Kidney (tissue), 14 donors: ENCODE data around the gene HRH1. TPM values are rescaled to one million over a fixed set of nuclear protein-coding genes. Genes with fewer than 3 reads are reported as not detected.

ENCODE experiments used
- DNase-seq, 5 donors: peaks; one replicate each; pipeline ENCODE4 v3.0.0-alpha.2; 2013 to 2020
- FAIRE-seq: peaks from 2 replicates; lab custom pipeline; 2012; peaks lifted over from hg19 to GRCh38; lab: Jason Lieb, UNC
- H3K27ac ChIP-seq, 2 donors: one replicate each; pipeline ENCODE4 v1.7.0; 2013; ENCODE audit warnings: low read depth in 2 of 2, low read length in 2 of 2, inconsistent platforms in 1 of 2
- H3K27me3 ChIP-seq: one replicate; pipeline ENCODE4 v1.7.1; 2013; ENCODE audit warnings: low read length, inconsistent platforms; ENCODE audit not compliant: control insufficient read depth, insufficient read depth
- H3K36me3 ChIP-seq, 3 donors: one replicate each; pipeline versions ENCODE4 v1.7.0 to v1.7.1; 2013; ENCODE audit warnings: low read length in 3 of 3, control low read depth in 1 of 3, inconsistent platforms in 1 of 3; ENCODE audit not compliant: insufficient read depth in 3 of 3, control insufficient read depth in 2 of 3
- H3K4me1 ChIP-seq, 3 donors: one replicate each; pipeline versions ENCODE4 v1.7.0 to v1.7.1; 2013; ENCODE audit warnings: low read length in 3 of 3, inconsistent platforms in 1 of 3, low read depth in 1 of 3; ENCODE audit not compliant: control insufficient read depth in 2 of 3, insufficient read depth in 2 of 3
- H3K4me3 ChIP-seq, 3 donors: one replicate each; pipeline versions ENCODE4 v1.7.0 to v1.8.1; 2013; ENCODE audit warnings: low read length in 3 of 3, control low read depth in 1 of 3, inconsistent platforms in 1 of 3
- H3K9ac ChIP-seq, 3 donors: one replicate each; pipeline versions ENCODE4 v1.7.0 to v1.7.1; 2013; ENCODE audit warnings: low read length in 3 of 3, control low read depth in 1 of 3, inconsistent platforms in 1 of 3
- H3K9me3 ChIP-seq, 3 donors: one replicate each; pipeline versions ENCODE4 v1.7.0 to v1.7.1; 2013; ENCODE audit warnings: low read length in 3 of 3, control low read depth in 1 of 3, inconsistent platforms in 1 of 3; ENCODE audit not compliant: control insufficient read depth in 2 of 3, insufficient read depth in 1 of 3
- CTCF ChIP-seq: IDR thresholded peaks from 3 replicates; pipeline ENCODE4 v1.5.1; 2012; ENCODE audit warnings: mild to moderate bottlenecking, moderate library complexity, borderline replicate concordance; ENCODE audit not compliant: insufficient read depth; ENCODE audit errors: extremely low read depth
- intact Hi-C: fragments of 100-400 bp; cut with DNase I; formaldehyde crosslinking; loops from one replicate; pipeline ENCODE4 v1.11.1; 2022
- polyA plus RNA-seq: library from polyadenylated mRNA; stranded (reverse); fragments of 350-450 nt; fragmentation: Illumina TruSeq; extraction: RNeasy Lipid Tissue Mini Kit (QIAGEN cat#74804); gene quantifications from one replicate; pipeline ENCODE4 v1.2.3, GENCODE V29; 2014; ENCODE audit warnings: low read depth, low replicate concordance; ENCODE audit not compliant: insufficient read depth
- total RNA-seq: library from RNA; stranded (reverse); fragmentation: NEBNext Ultra II Directional; extraction: Animal tissue kit (Norgen Biotek cat#: 25700); gene quantifications from one replicate; pipeline ENCODE4 v1.2.1, GENCODE V29; 2021
- donor health status: control.
- donor health status: control.
- donor health status: control.
- donor health status: control.
- donor health status: control.
- donor health status: DM: yes; HTN: yes; CAD: no.
- donor health status: Normal renal cell carcinoma (clear cell type).

The HRH1 gene
- total and polyA plus RNA-seq, 2 donors from 2014 or later: 1.9 to 32.3 TPM

GRCh38 chr3:11288786-11289637 lies 134.7 kb downstream of the HRH1 start:
- FAIRE-seq (no peak), DNase-seq (no peak)
- TF ChIP-seq CTCF: no peak
- H3K4me1 ChIP-seq: peaks cover 0 to 13% (median 0%) of the 10 kb centered on the region in 3 donors
- H3K27me3 ChIP-seq: no peaks in the 10 kb centered on the region
- H3K27ac ChIP-seq: peak overlapping the region; percentile 46 to 54
- no peaks in the 10 kb centered on the region for H3K36me3 ChIP-seq
- H3K4me3 ChIP-seq: no peak overlapping the region
- H3K9me3 ChIP-seq: no peaks in the 10 kb centered on the region
- intact Hi-C loops: no loop called here
- no peak overlapping the region for H3K9ac ChIP-seq

GRCh38 chr3:11289864-11290263 lies 135.6 kb downstream of the HRH1 start:
- Histone ChIP-seq H3K36me3 (no peaks in the 10 kb centered on the region), H3K27ac (peak overlapping the region; percentile 46 to 54), H3K9ac (no peak overlapping the region), H3K27me3 (no peaks in the 10 kb centered on the region), H3K4me1 (peaks cover 0 to 13% (median 0%) of the 10 kb centered on the region in 3 donors), H3K9me3 (no peaks in the 10 kb centered on the region), H3K4me3 (no peak overlapping the region)
- DNase-seq (no peak), FAIRE-seq (no peak)
- intact Hi-C loops: no loop called here
- TF ChIP-seq CTCF: no peak

- FAIRE-seq: no peak
- intact Hi-C loops: no loop called here
- Histone ChIP-seq H3K4me3 (no peak overlapping the region), H3K4me1 (peaks cover 0 to 13% (median 0%) of the 10 kb centered on the region in 3 donors), H3K27ac (no peak overlapping the region), H3K27me3 (no peaks in the 10 kb centered on the region), H3K9ac (no peak overlapping the region), H3K36me3 (no peaks in the 10 kb centered on the region), H3K9me3 (no peaks in the 10 kb centered on the region)
- DNase-seq: no peak
- TF ChIP-seq CTCF: no peak
Observed at GRCh38 chr3:11290743-11291680, 136.7 kb downstream of the HRH1 start.
